Liver (tissue), 9 donors: Measurements from ENCODE around the gene NDP. TPM values are rescaled to one million over a fixed set of nuclear protein-coding genes. Genes with fewer than 3 reads are reported as not detected.

Experiments used
- DNase-seq: peaks from one replicate; pipeline ENCODE4 v3.0.0-alpha.2; 2017; ENCODE audit warnings: low spot score
- H3K27ac ChIP-seq, 2 donors: one replicate each; pipeline ENCODE4 v1.7.0; 2013; ENCODE audit warnings: inconsistent platforms in 2 of 2, low read length in 2 of 2, control low read depth in 1 of 2, low read depth in 1 of 2, mild to moderate bottlenecking in 1 of 2
- H3K27me3 ChIP-seq, 4 donors: one replicate each; pipeline versions ENCODE4 v1.6.1 to v1.7.0; 2013; ENCODE audit warnings: low read length in 3 of 4, inconsistent platforms in 1 of 4, mild to moderate bottlenecking in 1 of 4, moderate library complexity in 1 of 4; ENCODE audit not compliant: control insufficient read depth in 4 of 4, insufficient read depth in 4 of 4
- H3K36me3 ChIP-seq, 4 donors: one replicate each; pipeline versions ENCODE4 v1.6.1 to v1.7.0; 2013; ENCODE audit warnings: low read length in 3 of 4, mild to moderate bottlenecking in 3 of 4, low read depth in 1 of 4, moderate library complexity in 1 of 4; ENCODE audit not compliant: control insufficient read depth in 4 of 4, insufficient read depth in 3 of 4
- H3K4me1 ChIP-seq, 4 donors: one replicate each; pipeline versions ENCODE4 v1.6.1 to v1.7.0; 2013; ENCODE audit warnings: low read length in 3 of 4, mild to moderate bottlenecking in 3 of 4, moderate library complexity in 1 of 4; ENCODE audit not compliant: control insufficient read depth in 4 of 4, insufficient read depth in 4 of 4
- H3K4me3 ChIP-seq, 3 donors: one replicate each; pipeline versions ENCODE4 v1.6.1 to v1.7.0; 2013; ENCODE audit warnings: low read length in 3 of 3, control low read depth in 1 of 3, low read depth in 1 of 3, mild to moderate bottlenecking in 1 of 3
- H3K9ac ChIP-seq, 2 donors: one replicate each; pipeline ENCODE4 v1.7.0; 2013; ENCODE audit warnings: low read length in 2 of 2, mild to moderate bottlenecking in 2 of 2, moderate library complexity in 2 of 2, control low read depth in 1 of 2, low read depth in 1 of 2
- H3K9me3 ChIP-seq, 4 donors: one replicate each; pipeline versions ENCODE4 v1.6.1 to v1.7.0; 2013; ENCODE audit warnings: low read length in 3 of 4; ENCODE audit not compliant: control insufficient read depth in 4 of 4
- ATF3 ChIP-seq: IDR thresholded peaks from 2 replicates; pipeline ENCODE4 v1.6.1; 2016; ENCODE audit warnings: antibody characterized with exemption
- CTCF ChIP-seq: fragments of 150-350 bp; IDR thresholded peaks from 2 replicates; pipeline ENCODE4 v1.5.1; 2017; ENCODE audit warnings: improper control_type of control experiment, low read depth, low read length; ENCODE audit not compliant: missing input control
- EGR1 ChIP-seq, 2 donors: IDR thresholded peaks; 2 replicates each; pipeline ENCODE4 v1.6.1; 2016 to 2018; ENCODE audit warnings: antibody characterized with exemption in 2 of 2, low read depth in 2 of 2
- FOXA1 ChIP-seq: IDR thresholded peaks from 2 replicates; pipeline ENCODE4 v1.6.1; 2016; ENCODE audit warnings: antibody characterized with exemption
- FOXA2 ChIP-seq: IDR thresholded peaks from 2 replicates; pipeline ENCODE4 v1.6.1; 2016; ENCODE audit warnings: antibody characterized with exemption
- GABPA ChIP-seq, 2 donors: IDR thresholded peaks in 1 of 2; conservative IDR thresholded peaks in 1 of 2; 2 replicates each; pipeline ENCODE4 v1.6.1; 2016; ENCODE audit warnings: antibody characterized with exemption in 2 of 2, mild to moderate bottlenecking in 1 of 2, moderate library complexity in 1 of 2
- HNF4A ChIP-seq, 2 donors: conservative IDR thresholded peaks; 2 replicates each; pipeline ENCODE4 v1.6.1; 2016; ENCODE audit warnings: antibody characterized with exemption in 2 of 2, mild to moderate bottlenecking in 2 of 2
- HNF4G ChIP-seq: IDR thresholded peaks from 2 replicates; pipeline ENCODE4 v1.6.1; 2016; ENCODE audit warnings: antibody characterized with exemption
- JUND ChIP-seq, 2 donors: IDR thresholded peaks; 2 replicates each; pipeline ENCODE4 v1.6.1; 2016; ENCODE audit warnings: antibody characterized with exemption in 2 of 2
- MAX ChIP-seq: IDR thresholded peaks from 2 replicates; pipeline ENCODE4 v1.6.1; 2016; ENCODE audit warnings: antibody characterized with exemption
- NR2F2 ChIP-seq: IDR thresholded peaks from 2 replicates; pipeline ENCODE4 v1.6.1; 2016; ENCODE audit warnings: antibody characterized with exemption
- RAD21 ChIP-seq, 2 donors: IDR thresholded peaks; 2 replicates each; pipeline ENCODE4 v1.6.1; 2016; ENCODE audit warnings: antibody characterized with exemption in 2 of 2, mild to moderate bottlenecking in 2 of 2
- REST ChIP-seq: IDR thresholded peaks from 2 replicates; pipeline ENCODE4 v1.6.1; 2016; ENCODE audit warnings: antibody characterized with exemption, mild to moderate bottlenecking
- RXRA ChIP-seq, 2 donors: IDR thresholded peaks; 2 replicates each; pipeline ENCODE4 v1.6.1; 2017 to 2018; ENCODE audit warnings: antibody characterized with exemption in 2 of 2, mild to moderate bottlenecking in 1 of 2
- SP1 ChIP-seq: IDR thresholded peaks from 2 replicates; pipeline ENCODE4 v1.6.1; 2018; ENCODE audit warnings: antibody characterized with exemption, mild to moderate bottlenecking
- YY1 ChIP-seq: IDR thresholded peaks from 2 replicates; pipeline ENCODE4 v1.6.1; 2016; ENCODE audit warnings: antibody characterized with exemption, mild to moderate bottlenecking
- ZBTB33 ChIP-seq: IDR thresholded peaks from 2 replicates; pipeline ENCODE4 v1.6.1; 2016; ENCODE audit warnings: antibody characterized with exemption
- WGBS: extraction: QIAGEN DNeasy Blood & Tissue Kit; methylation state at CpG from one replicate; pipeline ENCODE4 v1.1.7; 2013; 5-methylcytosine and 5-hydroxymethylcytosine counted together
- polyA plus RNA-seq, 2 donors: library from polyadenylated mRNA; stranded (reverse) in 1 of 2; unstranded in 1 of 2; fragments of 200-250 nt in 1 of 2; fragments of >200 nt in 1 of 2; fragmentation: Nextera tagmentation in 1 of 2; extraction: Ambion mirVana in 1 of 2; gene quantifications; one replicate each; pipeline versions ENCODE4 v1.2.1 to v1.2.3, GENCODE V29; 2013 to 2015
- total RNA-seq, 2 donors: library from RNA; depleted of rRNA; stranded (reverse); fragments of >200 nt; gene quantifications; one replicate each; pipeline ENCODE4 v1.2.3, GENCODE V29; 2014
- donor health status: healthy.
- donor health status: healthy.
- donor health status: healthy.
- donor health status: healthy.
- donor health status: healthy.

NDP gene
- total and polyA plus RNA-seq, 4 donors = not detected

- 93% methylated on average over 2 of the region's 2 CpGs for WGBS
- no peaks in the 10 kb centered on the region for H3K36me3 ChIP-seq
- DNase-seq = no peak
- H3K27me3 ChIP-seq = no peaks in the 10 kb centered on the region
- H3K4me3 ChIP-seq = no peak overlapping the region
- no peak for TF ChIP-seq ATF3
- no peak for TF ChIP-seq SP1
- TF ChIP-seq RXRA (IDR thresholded peaks at IDR 0.05) = no peak
- no peak for TF ChIP-seq NR2F2
- TF ChIP-seq CTCF = no peak
- TF ChIP-seq HNF4A (conservative IDR thresholded peaks at IDR 0.05) = no peak
- TF ChIP-seq JUND (IDR thresholded peaks at IDR 0.05) = no peak
- no peak for TF ChIP-seq ZBTB33
- TF ChIP-seq GABPA (IDR thresholded peaks at IDR 0.05 in 1 of 2, conservative IDR thresholded peaks at IDR 0.05 in 1 of 2) = no peak
- TF ChIP-seq MAX = no peak
- TF ChIP-seq HNF4G = no peak
- TF ChIP-seq RAD21 (IDR thresholded peaks at IDR 0.05) = no peak
- TF ChIP-seq YY1 = no peak
- no peak for TF ChIP-seq FOXA2
- TF ChIP-seq FOXA1 = no peak
- no peak for TF ChIP-seq EGR1 (IDR thresholded peaks at IDR 0.05; ENCODE audit: low read depth in 2 of 2)
- TF ChIP-seq REST = no peak
- H3K27ac ChIP-seq = no peak overlapping the region
- H3K9ac ChIP-seq = no peak overlapping the region
- no peaks in the 10 kb centered on the region for H3K9me3 ChIP-seq
- no peaks in the 10 kb centered on the region for H3K4me1 ChIP-seq
Observed at GRCh38 chrX:44020693-44021092, 47.5 kb upstream of the NDP start.

GRCh38 chrX:44019911-44020310 is 46.7 kb upstream of the NDP start:
- TF ChIP-seq RXRA (IDR thresholded peaks at IDR 0.05) (no peak), YY1 (no peak), EGR1 (IDR thresholded peaks at IDR 0.05; ENCODE audit: low read depth in 2 of 2) (no peak), HNF4G (no peak), HNF4A (conservative IDR thresholded peaks at IDR 0.05) (no peak), CTCF (no peak), REST (no peak)
- no peak for DNase-seq
- Histone ChIP-seq H3K36me3 (no peaks in the 10 kb centered on the region), H3K9ac (no peak overlapping the region), H3K27ac (no peak overlapping the region), H3K9me3 (no peaks in the 10 kb centered on the region), H3K4me1 (no peaks in the 10 kb centered on the region), H3K27me3 (no peaks in the 10 kb centered on the region), H3K4me3 (no peak overlapping the region)
- WGBS = 88% methylated on average over 3 of the region's 3 CpGs
